ENCODE data around the gene EID2.

Gene EID2

DNA sequence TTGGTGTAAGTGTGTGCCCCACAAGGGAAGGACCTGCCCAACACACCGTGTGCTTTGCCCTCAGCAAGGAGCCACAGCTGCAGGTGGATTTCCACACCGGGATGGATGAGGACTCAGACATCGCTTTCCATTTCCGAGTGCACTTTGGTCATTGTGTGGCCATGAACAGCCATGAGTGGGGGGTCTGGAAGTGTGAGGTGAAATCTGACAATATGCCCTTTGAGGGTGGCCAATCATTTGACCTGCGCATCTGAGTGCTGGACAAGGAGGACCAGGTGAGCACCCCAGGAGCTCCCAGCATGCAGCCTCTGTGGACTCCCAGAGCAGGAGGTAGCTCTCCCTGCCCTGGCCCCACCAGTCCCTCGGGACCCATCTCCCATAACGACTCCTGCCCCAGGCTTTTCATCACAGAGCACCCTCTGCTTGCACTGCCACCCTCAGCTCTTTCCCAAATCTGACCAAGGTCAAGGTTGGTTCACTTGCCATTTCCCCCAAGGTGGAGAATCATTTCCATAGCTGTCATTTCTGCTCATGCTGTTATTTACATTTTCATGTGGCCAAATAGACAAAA lies 13.2 kb upstream of the EID2 start:
- Histone ChIP-seq H2BK12ac (ENCODE audit: low read length) (no peak overlapping the region), H4K8ac (ENCODE audit: low read depth, low read length) (no peak overlapping the region), H3K4ac (ENCODE audit: low read length) (no peak overlapping the region), H3K27ac (replicated peaks; ENCODE audit: low read length) (no peak overlapping the region), H2BK5ac (ENCODE audit: low read length) (no peak overlapping the region), H2BK120ac (ENCODE audit: low read depth, low read length) (no peak overlapping the region), H3K9ac (ENCODE audit: low read depth, low read length, poor library complexity) (no peak overlapping the region), H3K4me3 (ENCODE audit: low read length in 2 of 2) (no peak overlapping the region), H3K79me1 (ENCODE audit: low read depth, low read length) (no peaks in the 10 kb centered on the region), H2AFZ (ENCODE audit: low read length) (no peak overlapping the region), H3K14ac (ENCODE audit: low read length) (no peak overlapping the region), H3K27me3 (ENCODE audit: control insufficient read depth in 3 of 3, insufficient read depth in 3 of 3, low read depth in 1 of 3, low read length in 3 of 3) (peaks cover 0 to 27% (median 0%) of the 10 kb centered on the region in 3 experiments), H4K91ac (ENCODE audit: low read depth, low read length, poor library complexity) (no peak overlapping the region), H3K9me3 (replicated peaks in 1 of 2; ENCODE audit: control insufficient read depth in 2 of 2, insufficient read depth in 1 of 2, low read depth in 1 of 2, low read length in 2 of 2) (no peaks in the 10 kb centered on the region), H3K23ac (ENCODE audit: low read depth, low read length, poor library complexity) (no peak overlapping the region), H3K36me3 (replicated peaks in 1 of 2; ENCODE audit: control insufficient read depth in 2 of 2, insufficient read depth in 2 of 2, low read length in 2 of 2) (no peaks in the 10 kb centered on the region), H3K18ac (ENCODE audit: low read length) (no peak overlapping the region), H2AK5ac (ENCODE audit: low read depth, low read length) (no peak overlapping the region), H3K4me2 (ENCODE audit: insufficient read depth, low read length, poor library complexity, severe bottlenecking) (no peak overlapping the region), H2BK15ac (ENCODE audit: low read length) (no peak overlapping the region), H3K4me1 (ENCODE audit: control insufficient read depth in 2 of 2, insufficient read depth in 1 of 2, low read depth in 1 of 2, low read length in 2 of 2) (no peaks in the 10 kb centered on the region)
- DNase-seq (ENCODE audit: low spot score): no peak
- WGBS, 2 donors (ENCODE audit: extremely low coverage in 2 of 2, insufficient read length in 2 of 2, insufficient replicate concordance in 1 of 2): no CpG with 5 or more reads among the region's 7 CpGs

DNA sequence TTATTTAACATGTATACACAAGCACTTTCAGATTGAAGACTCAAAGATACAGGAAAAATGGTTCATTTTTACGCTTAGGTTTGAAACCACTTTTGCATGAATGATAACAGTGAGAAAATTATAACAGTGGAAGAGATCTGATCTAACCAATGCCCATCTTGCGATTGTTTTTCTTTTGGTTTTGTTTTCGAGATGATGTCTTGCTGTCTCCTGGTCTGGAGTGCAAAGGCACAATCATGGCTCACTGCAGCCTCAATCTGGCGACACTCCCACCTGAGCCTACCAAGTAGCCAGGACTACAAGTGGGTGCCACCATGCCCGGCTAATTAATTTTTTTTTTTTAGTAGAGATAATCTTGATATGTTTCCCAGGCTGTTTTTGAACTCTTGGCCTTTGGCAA lies 10.2 kb upstream of the EID2 start:
- Histone ChIP-seq H3K23ac (ENCODE audit: low read depth, low read length, poor library complexity) (no peak overlapping the region), H3K27me3 (ENCODE audit: control insufficient read depth in 3 of 3, insufficient read depth in 3 of 3, low read depth in 1 of 3, low read length in 3 of 3) (peaks cover 0 to 17% (median 0%) of the 10 kb centered on the region in 3 experiments), H3K4me2 (ENCODE audit: insufficient read depth, low read length, poor library complexity, severe bottlenecking) (no peak overlapping the region)

DNA sequence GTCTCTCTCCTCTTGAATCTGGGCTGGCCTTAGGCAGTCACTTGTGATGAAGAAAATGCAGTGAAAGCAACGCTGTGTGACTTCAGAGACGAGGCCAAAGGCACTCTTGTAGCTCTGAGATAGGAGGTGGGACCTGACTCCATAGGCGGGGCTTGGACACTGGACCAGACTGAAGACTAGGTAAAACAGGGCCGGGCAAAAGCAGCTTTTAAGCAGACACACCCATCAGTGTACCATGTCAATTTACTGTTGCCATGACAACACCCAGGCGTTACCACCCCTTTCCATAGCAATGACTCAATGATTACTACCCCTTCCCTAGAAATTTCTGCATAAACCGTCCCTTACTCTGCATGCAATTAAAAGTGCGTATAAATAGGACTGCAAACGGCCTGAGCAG lies 6.6 kb upstream of the EID2 start:
- H3K14ac ChIP-seq (ENCODE audit: low read length): no peak overlapping the region
- H2BK12ac ChIP-seq (ENCODE audit: low read length): no peak overlapping the region
- no peak overlapping the region for H3K4me2 ChIP-seq (ENCODE audit: insufficient read depth, low read length, poor library complexity, severe bottlenecking)
- H3K23ac ChIP-seq (ENCODE audit: low read depth, low read length, poor library complexity): no peak overlapping the region
- no peak overlapping the region for H2BK5ac ChIP-seq (ENCODE audit: low read length)
- H2AFZ ChIP-seq (ENCODE audit: low read length): no peak overlapping the region
- H2BK120ac ChIP-seq (ENCODE audit: low read depth, low read length): no peak overlapping the region
- H3K18ac ChIP-seq (ENCODE audit: low read length): no peak overlapping the region
- no peak overlapping the region for H3K4me3 ChIP-seq (ENCODE audit: low read length in 2 of 2)
- H3K9ac ChIP-seq (ENCODE audit: low read depth, low read length, poor library complexity): no peak overlapping the region
- peaks cover 0 to 2% of the 10 kb centered on the region in 2 donors for H3K9me3 ChIP-seq (replicated peaks in 1 of 2; ENCODE audit: control insufficient read depth in 2 of 2, insufficient read depth in 1 of 2, low read depth in 1 of 2, low read length in 2 of 2)
- no CpG with 5 or more reads among the region's 8 CpGs for WGBS, 2 donors (ENCODE audit: extremely low coverage in 2 of 2, insufficient read length in 2 of 2, insufficient replicate concordance in 1 of 2)
- H4K8ac ChIP-seq (ENCODE audit: low read depth, low read length): no peak overlapping the region
- no peak overlapping the region for H2BK15ac ChIP-seq (ENCODE audit: low read length)
- H3K79me1 ChIP-seq (ENCODE audit: low read depth, low read length): peaks cover 1% of the 10 kb centered on the region
- H3K4ac ChIP-seq (ENCODE audit: low read length): no peak overlapping the region
- H3K4me1 ChIP-seq (ENCODE audit: control insufficient read depth in 2 of 2, insufficient read depth in 1 of 2, low read depth in 1 of 2, low read length in 2 of 2): peaks cover 5 to 9% of the 10 kb centered on the region in 2 donors
- H4K91ac ChIP-seq (ENCODE audit: low read depth, low read length, poor library complexity): no peak overlapping the region
- no peak overlapping the region for H2AK5ac ChIP-seq (ENCODE audit: low read depth, low read length)
- no peaks in the 10 kb centered on the region for H3K36me3 ChIP-seq (replicated peaks in 1 of 2; ENCODE audit: control insufficient read depth in 2 of 2, insufficient read depth in 2 of 2, low read length in 2 of 2)
- H3K27ac ChIP-seq (replicated peaks; ENCODE audit: low read length): no peak overlapping the region
- DNase-seq (ENCODE audit: low spot score): no peak
- peaks cover 0 to 8% (median 0%) of the 10 kb centered on the region in 3 experiments for H3K27me3 ChIP-seq (ENCODE audit: control insufficient read depth in 3 of 3, insufficient read depth in 3 of 3, low read depth in 1 of 3, low read length in 3 of 3)

More for the DNA sequence above, 10.2 kb upstream of the EID2 start:
- Histone ChIP-seq H4K91ac (ENCODE audit: low read depth, low read length, poor library complexity) (no peak overlapping the region), H2BK15ac (ENCODE audit: low read length) (no peak overlapping the region), H3K79me1 (ENCODE audit: low read depth, low read length) (no peaks in the 10 kb centered on the region), H2AK5ac (ENCODE audit: low read depth, low read length) (no peak overlapping the region), H2AFZ (ENCODE audit: low read length) (no peak overlapping the region), H3K18ac (ENCODE audit: low read length) (no peak overlapping the region), H3K14ac (ENCODE audit: low read length) (no peak overlapping the region), H3K4ac (ENCODE audit: low read length) (no peak overlapping the region), H2BK120ac (ENCODE audit: low read depth, low read length) (no peak overlapping the region), H3K27ac (replicated peaks; ENCODE audit: low read length) (no peak overlapping the region), H3K36me3 (replicated peaks in 1 of 2; ENCODE audit: control insufficient read depth in 2 of 2, insufficient read depth in 2 of 2, low read length in 2 of 2) (no peaks in the 10 kb centered on the region), H3K4me3 (ENCODE audit: low read length in 2 of 2) (no peak overlapping the region), H2BK12ac (ENCODE audit: low read length) (no peak overlapping the region), H4K8ac (ENCODE audit: low read depth, low read length) (no peak overlapping the region), H3K4me1 (ENCODE audit: control insufficient read depth in 2 of 2, insufficient read depth in 1 of 2, low read depth in 1 of 2, low read length in 2 of 2) (no peaks in the 10 kb centered on the region), H3K9me3 (replicated peaks in 1 of 2; ENCODE audit: control insufficient read depth in 2 of 2, insufficient read depth in 1 of 2, low read depth in 1 of 2, low read length in 2 of 2) (no peaks in the 10 kb centered on the region), H2BK5ac (ENCODE audit: low read length) (no peak overlapping the region), H3K9ac (ENCODE audit: low read depth, low read length, poor library complexity) (no peak overlapping the region)
- WGBS, 2 donors (ENCODE audit: extremely low coverage in 2 of 2, insufficient read length in 2 of 2, insufficient replicate concordance in 1 of 2): no CpG with 5 or more reads among the region's 5 CpGs
- no peak for DNase-seq (ENCODE audit: low spot score)

DNA sequence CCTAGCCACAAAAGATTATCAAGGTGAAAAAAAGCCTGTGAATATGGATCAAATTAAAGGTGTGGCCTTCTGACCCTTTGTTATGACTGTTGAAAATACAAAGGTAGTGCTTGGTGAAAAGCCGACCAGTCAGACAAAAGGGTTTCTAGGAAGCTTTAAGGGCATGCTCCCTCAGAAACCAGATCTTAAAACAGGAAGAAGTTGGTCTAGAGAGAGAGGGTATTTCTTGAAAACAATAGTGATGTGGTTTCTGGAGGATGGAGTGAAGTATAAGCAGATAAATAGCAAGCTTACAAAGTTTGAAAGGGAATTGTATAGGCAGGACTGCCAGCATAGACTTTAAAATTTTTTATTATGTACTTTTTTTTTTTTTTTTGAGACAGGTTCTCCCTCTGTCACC lies 5.0 kb upstream of the EID2 start:
- Histone ChIP-seq H3K79me1 (ENCODE audit: low read depth, low read length) (peaks cover 1% of the 10 kb centered on the region), H2BK12ac (ENCODE audit: low read length) (no peak overlapping the region), H3K14ac (ENCODE audit: low read length) (no peak overlapping the region), H2BK5ac (ENCODE audit: low read length) (no peak overlapping the region), H3K4me1 (ENCODE audit: control insufficient read depth in 2 of 2, insufficient read depth in 1 of 2, low read depth in 1 of 2, low read length in 2 of 2) (peaks cover 5 to 9% of the 10 kb centered on the region in 2 donors), H3K27me3 (ENCODE audit: control insufficient read depth in 3 of 3, insufficient read depth in 3 of 3, low read depth in 1 of 3, low read length in 3 of 3) (peaks cover 0 to 5% (median 0%) of the 10 kb centered on the region in 3 experiments), H2AK5ac (ENCODE audit: low read depth, low read length) (no peak overlapping the region), H4K91ac (ENCODE audit: low read depth, low read length, poor library complexity) (no peak overlapping the region), H3K4me2 (ENCODE audit: insufficient read depth, low read length, poor library complexity, severe bottlenecking) (no peak overlapping the region), H3K9me3 (replicated peaks in 1 of 2; ENCODE audit: control insufficient read depth in 2 of 2, insufficient read depth in 1 of 2, low read depth in 1 of 2, low read length in 2 of 2) (peaks cover 0 to 2% of the 10 kb centered on the region in 2 donors), H4K8ac (ENCODE audit: low read depth, low read length) (no peak overlapping the region), H3K4ac (ENCODE audit: low read length) (no peak overlapping the region), H2BK15ac (ENCODE audit: low read length) (no peak overlapping the region), H3K36me3 (replicated peaks in 1 of 2; ENCODE audit: control insufficient read depth in 2 of 2, insufficient read depth in 2 of 2, low read length in 2 of 2) (no peaks in the 10 kb centered on the region), H3K4me3 (ENCODE audit: low read length in 2 of 2) (no peak overlapping the region), H3K18ac (ENCODE audit: low read length) (no peak overlapping the region), H3K23ac (ENCODE audit: low read depth, low read length, poor library complexity) (no peak overlapping the region), H3K9ac (ENCODE audit: low read depth, low read length, poor library complexity) (no peak overlapping the region), H2BK120ac (ENCODE audit: low read depth, low read length) (no peak overlapping the region), H2AFZ (ENCODE audit: low read length) (no peak overlapping the region), H3K27ac (replicated peaks; ENCODE audit: low read length) (no peak overlapping the region)
- DNase-seq (ENCODE audit: low spot score): no peak
- no CpG with 5 or more reads among the region's 1 CpG for WGBS, 2 donors (ENCODE audit: extremely low coverage in 2 of 2, insufficient read length in 2 of 2, insufficient replicate concordance in 1 of 2)
